K562 (cell line): ENCODE results near the gene KCNJ4.

Source experiments
- EZH2 ChIP-seq: IDR thresholded peaks from 2 replicates; pipeline ENCODE4 v1.6.1; 2012; ENCODE audit warnings: low read depth, mild to moderate bottlenecking, inconsistent platforms, low read length, borderline replicate concordance
- MTF1 ChIP-seq: fragments of 250-450 bp; sonication (Bioruptor Pico); IDR thresholded peaks from 2 replicates; pipeline ENCODE4 v1.9.0; 2021; ENCODE audit warnings: moderate library complexity, mild to moderate bottlenecking, inconsistent platforms, borderline replicate concordance
- NBN ChIP-seq: fragments of 450-650 bp; IDR thresholded peaks from 2 replicates; pipeline ENCODE4 v1.6.1; 2016; ENCODE audit warnings: low read depth, mild to moderate bottlenecking
- POU5F1 ChIP-seq: fragments of 150-350 bp; IDR thresholded peaks from 2 replicates; pipeline ENCODE4 v1.6.1; 2014; ENCODE audit warnings: borderline replicate concordance, low read length, low read depth, mild to moderate bottlenecking; ENCODE audit not compliant: partially characterized antibody
- STAT5B ChIP-seq: fragments of 250-450 bp; sonication (Bioruptor Pico); IDR thresholded peaks from 2 replicates; pipeline ENCODE4 v1.8.0; 2021; ENCODE audit warnings: mild to moderate bottlenecking, inconsistent platforms
- ZBTB8A ChIP-seq: fragments of 450-650 bp; IDR thresholded peaks from 2 replicates; pipeline ENCODE4 v1.6.1; 2018; ENCODE audit warnings: mild to moderate bottlenecking, moderate library complexity; ENCODE audit not compliant: partially characterized antibody
- ZNF41 ChIP-seq: fragments of 250-450 bp; sonication (Bioruptor Pico); conservative IDR thresholded peaks from 2 replicates; pipeline ENCODE4 v1.4.0; 2020; ENCODE audit warnings: mild to moderate bottlenecking
- ZNF589 ChIP-seq: fragments of 200-800 bp; sonication (Bioruptor generic); IDR thresholded peaks from 2 replicates; pipeline ENCODE4 v1.6.1; 2016; ENCODE audit warnings: low read depth, missing genetic modification characterization, missing compliant biosample characterization
- TF ChIP-seq, protein P1 (sequence below): sonication (generic); formaldehyde crosslinking; IDR thresholded peaks from 2 replicates; pipeline ENCODE4 v1.5.0; 2020; ENCODE audit warnings: missing genetic modification reagents
- TF ChIP-seq, protein P2 (sequence below): sonication (generic); formaldehyde crosslinking; IDR thresholded peaks from 2 replicates; pipeline ENCODE4 v1.8.0; 2022; ENCODE audit warnings: missing genetic modification reagents, mild to moderate bottlenecking, moderate library complexity, borderline replicate concordance
- TF ChIP-seq, protein P3 (sequence below): fragments of 450-650 bp; IDR thresholded peaks from 2 replicates; pipeline ENCODE4 v1.6.1; 2017; ENCODE audit warnings: mild to moderate bottlenecking, moderate library complexity

DNA sequence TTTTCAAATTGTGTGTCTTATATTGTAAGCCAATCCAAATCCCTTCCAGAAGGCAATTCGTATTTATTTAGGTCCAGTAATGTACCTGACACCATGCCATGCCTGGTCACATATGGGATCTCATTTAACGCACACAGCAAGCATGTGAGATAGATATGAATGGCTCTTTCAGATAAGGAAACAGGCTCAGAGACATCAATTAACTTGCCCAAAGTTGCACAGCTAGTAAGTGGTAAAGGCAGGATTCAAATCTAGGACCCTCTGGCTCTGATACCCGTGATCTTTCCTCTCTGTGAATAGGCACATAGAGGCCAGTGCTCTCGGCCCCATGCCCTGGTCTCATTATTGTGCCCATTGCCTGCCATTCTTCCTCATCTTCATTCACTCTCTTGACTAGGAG is 34.3 kb downstream of the KCNJ4 start:
- TF ChIP-seq EZH2 (no peak), ZNF41 (no peak), STAT5B (CRISPR knock-in tag) (no peak), ZNF589 (CRISPR knock-in tag) (no peak), ZBTB8A (no peak), NBN (no peak), MTF1 (CRISPR knock-in tag) (no peak), POU5F1 (no peak)
- TF ChIP-seq, protein P1, sequence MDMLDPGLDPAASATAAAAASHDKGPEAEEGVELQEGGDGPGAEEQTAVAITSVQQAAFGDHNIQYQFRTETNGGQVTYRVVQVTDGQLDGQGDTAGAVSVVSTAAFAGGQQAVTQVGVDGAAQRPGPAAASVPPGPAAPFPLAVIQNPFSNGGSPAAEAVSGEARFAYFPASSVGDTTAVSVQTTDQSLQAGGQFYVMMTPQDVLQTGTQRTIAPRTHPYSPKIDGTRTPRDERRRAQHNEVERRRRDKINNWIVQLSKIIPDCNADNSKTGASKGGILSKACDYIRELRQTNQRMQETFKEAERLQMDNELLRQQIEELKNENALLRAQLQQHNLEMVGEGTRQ (CRISPR knock-in tag): no peak
- TF ChIP-seq, protein P2, sequence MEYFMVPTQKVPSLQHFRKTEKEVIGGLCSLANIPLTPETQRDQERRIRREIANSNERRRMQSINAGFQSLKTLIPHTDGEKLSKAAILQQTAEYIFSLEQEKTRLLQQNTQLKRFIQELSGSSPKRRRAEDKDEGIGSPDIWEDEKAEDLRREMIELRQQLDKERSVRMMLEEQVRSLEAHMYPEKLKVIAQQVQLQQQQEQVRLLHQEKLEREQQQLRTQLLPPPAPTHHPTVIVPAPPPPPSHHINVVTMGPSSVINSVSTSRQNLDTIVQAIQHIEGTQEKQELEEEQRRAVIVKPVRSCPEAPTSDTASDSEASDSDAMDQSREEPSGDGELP: no peak
- TF ChIP-seq, protein P3, sequence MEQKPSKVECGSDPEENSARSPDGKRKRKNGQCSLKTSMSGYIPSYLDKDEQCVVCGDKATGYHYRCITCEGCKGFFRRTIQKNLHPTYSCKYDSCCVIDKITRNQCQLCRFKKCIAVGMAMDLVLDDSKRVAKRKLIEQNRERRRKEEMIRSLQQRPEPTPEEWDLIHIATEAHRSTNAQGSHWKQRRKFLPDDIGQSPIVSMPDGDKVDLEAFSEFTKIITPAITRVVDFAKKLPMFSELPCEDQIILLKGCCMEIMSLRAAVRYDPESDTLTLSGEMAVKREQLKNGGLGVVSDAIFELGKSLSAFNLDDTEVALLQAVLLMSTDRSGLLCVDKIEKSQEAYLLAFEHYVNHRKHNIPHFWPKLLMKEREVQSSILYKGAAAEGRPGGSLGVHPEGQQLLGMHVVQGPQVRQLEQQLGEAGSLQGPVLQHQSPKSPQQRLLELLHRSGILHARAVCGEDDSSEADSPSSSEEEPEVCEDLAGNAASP: no peak
